Measurements from ENCODE around the gene PACRG. TPM values are rescaled to one million over a fixed set of nuclear protein-coding genes. Genes with fewer than 3 reads are reported as not detected.

PACRG gene
- total and polyA plus RNA-seq, 2 of the 13 experiments (the other 11 are each of a cell fraction or from before 2014, with no cell fraction given) = 0.13 TPM; not detected in 1

DNA sequence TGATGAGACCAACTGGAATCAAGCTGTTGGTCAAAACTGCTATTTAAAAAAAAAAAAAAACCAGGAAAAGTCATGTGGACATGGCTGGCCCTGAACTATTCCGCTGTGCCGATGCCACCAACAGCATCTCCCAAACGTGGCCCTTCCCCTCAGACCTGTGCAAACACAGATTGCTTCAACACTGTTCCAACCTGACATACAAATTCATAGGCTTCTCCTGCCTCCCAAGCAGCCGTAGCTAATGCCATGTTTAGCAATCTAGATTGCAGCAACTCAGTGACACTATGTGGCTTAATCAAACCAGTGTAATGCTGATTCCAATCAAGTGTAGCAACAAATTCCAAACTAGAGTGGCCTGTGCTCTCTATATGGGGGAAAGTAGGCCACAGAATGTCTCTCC, 16.4 kb upstream of the PACRG start:
- POLR2A ChIA-PET = no interaction called here
- in situ Hi-C loops (cut with HindIII; ENCODE audit: extremely low pct_ligation_motif_present, low pct_unique_long_range_greater_than_20kb) = no loop called here
- Histone ChIP-seq H3K79me2 (ENCODE audit: insufficient read depth, low read length) (no peaks in the 10 kb centered on the region), H3K36me3 (replicated peaks in 1 of 2; ENCODE audit: control insufficient read depth in 1 of 2, insufficient read depth in 2 of 2, low read length in 2 of 2) (no peaks in the 10 kb centered on the region), H3K27me3 (ENCODE audit: control insufficient read depth in 1 of 2, insufficient read depth in 2 of 2, low read length in 2 of 2) (no peaks in the 10 kb centered on the region), H3K9ac (ENCODE audit: insufficient read depth, low read depth, low read length) (no peak overlapping the region), H3K27ac (ENCODE audit: extremely low read length, insufficient read depth, low read length) (no peak overlapping the region), H3K4me2 (ENCODE audit: low read depth, low read length) (no peak overlapping the region), H4K20me1 (ENCODE audit: insufficient read depth, low read length) (no peaks in the 10 kb centered on the region), H3K4me3 (replicated peaks in 1 of 3; ENCODE audit: insufficient read depth in 1 of 3, low read depth in 2 of 3, low read length in 3 of 3) (no peak overlapping the region), H3K4me1 (ENCODE audit: insufficient read depth, low read length) (no peaks in the 10 kb centered on the region), H2AFZ (ENCODE audit: low read length) (no peak overlapping the region), H3K9me3 (ENCODE audit: low read length) (no peaks in the 10 kb centered on the region)
- no TSS peak for BruUV-seq (replicated peaks)
- TF ChIP-seq FOXK1 (CRISPR knock-in tag; IDR thresholded peaks at IDR 0.05; ENCODE audit: borderline replicate concordance, low read depth) = no peak
- no peak for TF ChIP-seq KLF12 (CRISPR knock-in tag; IDR thresholded peaks at IDR 0.05; ENCODE audit: borderline replicate concordance)
- no peak for TF ChIP-seq ZNF121 (CRISPR knock-in tag; IDR thresholded peaks at IDR 0.05)
- FAIRE-seq = no peak
- intact Hi-C loops (cut with micrococcal nuclease; ENCODE audit: unreplicated experiment) = no loop called here
- 41% methylated on average over 4 of the region's 4 CpGs for WGBS (ENCODE audit: low lambda C conversion rate)
- no peak for DNase-seq (ENCODE audit: low spot score)
- ATAC-seq = no peak
- CTCF ChIA-PET (ENCODE audit: low intra/inter-chr PET ratio, low total read pairs) = no interaction called here

DNA sequence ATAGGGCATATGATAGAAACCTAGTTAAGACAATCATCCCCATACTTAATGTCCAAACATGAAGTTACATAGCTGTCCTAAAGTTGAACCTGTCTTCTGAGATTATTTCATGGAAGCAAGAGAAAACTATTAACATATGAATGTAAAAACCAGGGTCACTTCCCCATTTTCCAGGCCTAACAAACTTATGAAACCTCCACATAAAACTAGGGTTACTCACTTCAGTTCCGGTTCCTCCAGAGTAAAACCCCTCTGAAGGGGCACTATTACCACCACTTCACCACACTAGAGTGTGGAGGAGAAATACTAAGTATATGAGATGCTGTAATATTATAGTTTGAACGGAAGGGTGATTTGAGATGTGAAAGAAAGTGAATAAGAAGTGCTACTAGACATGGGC, 15.1 kb upstream of the PACRG start:
- TF ChIP-seq, protein P1, sequence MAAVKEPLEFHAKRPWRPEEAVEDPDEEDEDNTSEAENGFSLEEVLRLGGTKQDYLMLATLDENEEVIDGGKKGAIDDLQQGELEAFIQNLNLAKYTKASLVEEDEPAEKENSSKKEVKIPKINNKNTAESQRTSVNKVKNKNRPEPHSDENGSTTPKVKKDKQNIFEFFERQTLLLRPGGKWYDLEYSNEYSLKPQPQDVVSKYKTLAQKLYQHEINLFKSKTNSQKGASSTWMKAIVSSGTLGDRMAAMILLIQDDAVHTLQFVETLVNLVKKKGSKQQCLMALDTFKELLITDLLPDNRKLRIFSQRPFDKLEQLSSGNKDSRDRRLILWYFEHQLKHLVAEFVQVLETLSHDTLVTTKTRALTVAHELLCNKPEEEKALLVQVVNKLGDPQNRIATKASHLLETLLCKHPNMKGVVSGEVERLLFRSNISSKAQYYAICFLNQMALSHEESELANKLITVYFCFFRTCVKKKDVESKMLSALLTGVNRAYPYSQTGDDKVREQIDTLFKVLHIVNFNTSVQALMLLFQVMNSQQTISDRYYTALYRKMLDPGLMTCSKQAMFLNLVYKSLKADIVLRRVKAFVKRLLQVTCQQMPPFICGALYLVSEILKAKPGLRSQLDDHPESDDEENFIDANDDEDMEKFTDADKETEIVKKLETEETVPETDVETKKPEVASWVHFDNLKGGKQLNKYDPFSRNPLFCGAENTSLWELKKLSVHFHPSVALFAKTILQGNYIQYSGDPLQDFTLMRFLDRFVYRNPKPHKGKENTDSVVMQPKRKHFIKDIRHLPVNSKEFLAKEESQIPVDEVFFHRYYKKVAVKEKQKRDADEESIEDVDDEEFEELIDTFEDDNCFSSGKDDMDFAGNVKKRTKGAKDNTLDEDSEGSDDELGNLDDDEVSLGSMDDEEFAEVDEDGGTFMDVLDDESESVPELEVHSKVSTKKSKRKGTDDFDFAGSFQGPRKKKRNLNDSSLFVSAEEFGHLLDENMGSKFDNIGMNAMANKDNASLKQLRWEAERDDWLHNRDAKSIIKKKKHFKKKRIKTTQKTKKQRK (IDR thresholded peaks at IDR 0.05; ENCODE audit: low read length) = no peak
- in situ Hi-C loops (cut with HindIII; ENCODE audit: extremely low pct_ligation_motif_present, low pct_unique_long_range_greater_than_20kb) (no loop called here), intact Hi-C loops (cut with micrococcal nuclease; ENCODE audit: unreplicated experiment) (no loop called here)
- Histone ChIP-seq H3K36me3 (replicated peaks in 1 of 2; ENCODE audit: control insufficient read depth in 1 of 2, insufficient read depth in 2 of 2, low read length in 2 of 2) (no peaks in the 10 kb centered on the region), H4K20me1 (ENCODE audit: insufficient read depth, low read length) (no peaks in the 10 kb centered on the region), H3K4me1 (ENCODE audit: insufficient read depth, low read length) (no peaks in the 10 kb centered on the region), H2AFZ (ENCODE audit: low read length) (no peak overlapping the region), H3K27ac (ENCODE audit: extremely low read length, insufficient read depth, low read length) (no peak overlapping the region), H3K9ac (ENCODE audit: insufficient read depth, low read depth, low read length) (no peak overlapping the region), H3K79me2 (ENCODE audit: insufficient read depth, low read length) (no peaks in the 10 kb centered on the region), H3K4me3 (replicated peaks in 1 of 3; ENCODE audit: insufficient read depth in 1 of 3, low read depth in 2 of 3, low read length in 3 of 3) (no peak overlapping the region), H3K27me3 (ENCODE audit: control insufficient read depth in 1 of 2, insufficient read depth in 2 of 2, low read length in 2 of 2) (no peaks in the 10 kb centered on the region), H3K4me2 (ENCODE audit: low read depth, low read length) (no peak overlapping the region), H3K9me3 (ENCODE audit: low read length) (no peaks in the 10 kb centered on the region)
- DNase-seq (ENCODE audit: low spot score) (no peak), ATAC-seq (no peak), FAIRE-seq (no peak)
- ChIA-PET POLR2A (no interaction called here), CTCF (ENCODE audit: low intra/inter-chr PET ratio, low total read pairs) (no interaction called here)
- 24% methylated on average over 2 of the region's 2 CpGs for WGBS (ENCODE audit: low lambda C conversion rate)
- no TSS peak for BruUV-seq (replicated peaks)
